Stimulated activated CD8-positive, alpha-beta memory T cell treated with anti-CD3 and anti-CD28 coated beads, Interleukin-15, amount 100 ng/mL, for 24 hours (primary cell): ENCODE measurements around the gene DOCK3.
"Not testable (repeated sequence)": the region's sequence is repeated elsewhere in the genome, so short reads cannot be mapped to it uniquely, and the experiment has no call there.

Source experiments
- DNase-seq: peaks from one replicate; pipeline ENCODE4 v3.0.0-alpha.2; 2020; ENCODE audit warnings: low read depth

Gene DOCK3

GRCh38 chr3:50676031-50676705 is 1.4 kb downstream of the DOCK3 start:
- no peak for DNase-seq

DNA sequence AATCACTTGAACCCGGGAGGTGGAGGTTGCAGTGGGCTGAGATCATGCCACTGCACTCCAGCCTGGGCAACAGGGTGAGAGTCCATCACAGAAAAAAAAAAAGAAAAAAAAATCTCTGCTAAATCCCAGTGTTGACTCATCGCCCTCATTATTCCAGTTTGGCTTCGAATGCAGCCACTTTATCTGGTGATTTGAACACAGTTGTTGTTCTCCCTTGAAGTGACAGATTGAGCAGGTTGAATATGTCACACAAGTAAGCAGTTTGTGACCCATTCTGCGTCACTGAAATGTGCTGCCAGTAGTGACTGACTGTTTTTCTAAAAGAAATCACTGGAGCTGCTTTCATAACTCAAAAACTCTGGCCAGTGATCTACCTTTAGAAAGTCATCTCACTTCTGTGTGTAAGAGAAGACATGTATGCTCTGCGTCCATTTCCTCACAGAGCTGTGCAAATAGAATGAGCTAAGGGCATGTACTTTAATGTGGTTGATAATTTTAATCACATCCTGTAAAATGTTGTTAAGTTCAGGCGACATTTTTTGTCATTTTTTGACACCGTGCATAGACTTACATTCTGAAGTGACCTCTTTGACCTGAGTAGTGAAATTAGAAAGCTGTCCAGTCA is 12.5 kb downstream of the DOCK3 start:
- no peak for DNase-seq

GRCh38 chr3:50687916-50688315 is 13.2 kb downstream of the DOCK3 start:
- no peak for DNase-seq

DNA sequence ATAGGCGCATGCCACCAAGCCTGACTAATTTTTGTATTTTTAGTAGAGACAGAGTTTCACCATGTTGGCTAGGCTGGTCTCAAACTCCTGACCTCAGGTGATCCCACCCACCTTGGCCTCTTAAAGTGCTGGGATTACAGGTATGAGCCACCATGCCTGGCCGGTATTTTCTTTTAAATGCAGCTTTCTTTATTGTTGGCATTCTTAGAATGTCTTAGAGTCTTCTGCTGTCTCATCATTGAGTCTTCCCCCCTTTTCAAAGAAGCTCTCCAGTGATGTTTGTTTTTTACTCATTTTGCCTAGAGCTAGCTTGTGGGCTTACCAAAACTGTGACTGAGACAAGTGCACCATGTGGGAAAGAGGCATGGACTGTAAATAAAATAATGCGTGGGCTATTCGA is 13.9 kb downstream of the DOCK3 start:
- DNase-seq = not testable (repeated sequence)

GRCh38 chr3:50689558-50689957 is 14.8 kb downstream of the DOCK3 start:
- no peak for DNase-seq

DNA sequence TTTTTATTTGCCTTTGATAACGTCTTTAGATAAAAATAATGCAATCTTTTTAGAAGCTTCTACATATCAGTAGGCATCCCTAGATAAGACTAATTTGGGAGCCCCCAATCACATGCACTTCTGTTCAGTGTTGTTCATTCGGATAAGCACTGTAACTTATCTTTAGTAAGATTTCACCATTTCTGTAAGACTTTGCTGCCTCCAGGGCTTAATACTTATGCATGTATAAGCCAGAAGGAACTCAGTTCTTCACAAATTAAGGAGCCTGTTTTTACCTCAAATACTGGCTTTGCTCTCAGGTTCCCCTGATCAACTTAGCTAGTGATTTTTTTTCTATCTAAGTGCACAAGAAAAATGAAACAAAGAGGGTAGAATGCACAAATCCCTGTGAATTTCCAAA is 20.3 kb downstream of the DOCK3 start:
- no peak for DNase-seq

DNA sequence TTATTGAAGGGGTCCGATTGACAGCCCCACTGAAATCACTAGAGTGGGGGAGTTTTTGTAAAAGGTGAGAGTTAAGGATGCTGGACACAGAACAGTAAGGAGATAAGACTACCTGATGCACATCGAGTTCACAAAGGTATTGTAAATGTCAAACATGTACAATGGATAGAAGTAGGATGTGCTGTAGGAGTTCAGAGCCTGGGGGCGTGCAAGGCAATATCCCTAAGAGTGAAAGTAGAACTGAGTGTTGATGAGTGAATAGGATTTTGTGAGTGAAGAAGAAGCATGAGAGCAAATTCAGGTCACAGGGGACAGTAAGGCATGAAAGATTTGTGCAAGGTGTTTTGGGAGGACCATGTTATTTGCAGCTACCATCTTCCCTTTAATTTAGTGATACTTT is 21.5 kb downstream of the DOCK3 start:
- DNase-seq = no peak

GRCh38 chr3:50698269-50698668 is 23.5 kb downstream of the DOCK3 start:
- DNase-seq = no peak

- no peak for DNase-seq
These were observed 33.9 kb downstream of the DOCK3 start for GRCh38 chr3:50708620-50709019.

GRCh38 chr3:50714946-50715345 is 40.2 kb downstream of the DOCK3 start:
- DNase-seq = no peak

- no peak for DNase-seq
These were observed 50.1 kb downstream of the DOCK3 start for GRCh38 chr3:50724831-50725230.

GRCh38 chr3:50734985-50735384 is 60.3 kb downstream of the DOCK3 start:
- DNase-seq = no peak

GRCh38 chr3:50737193-50737905 is 62.6 kb downstream of the DOCK3 start:
- DNase-seq = no peak

- DNase-seq = no peak
These were observed 63.3 kb downstream of the DOCK3 start for GRCh38 chr3:50737906-50738598.

GRCh38 chr3:50743643-50744042 is 68.9 kb downstream of the DOCK3 start:
- DNase-seq = no peak

GRCh38 chr3:50749822-50750221 is 75.1 kb downstream of the DOCK3 start:
- no peak for DNase-seq

DNA sequence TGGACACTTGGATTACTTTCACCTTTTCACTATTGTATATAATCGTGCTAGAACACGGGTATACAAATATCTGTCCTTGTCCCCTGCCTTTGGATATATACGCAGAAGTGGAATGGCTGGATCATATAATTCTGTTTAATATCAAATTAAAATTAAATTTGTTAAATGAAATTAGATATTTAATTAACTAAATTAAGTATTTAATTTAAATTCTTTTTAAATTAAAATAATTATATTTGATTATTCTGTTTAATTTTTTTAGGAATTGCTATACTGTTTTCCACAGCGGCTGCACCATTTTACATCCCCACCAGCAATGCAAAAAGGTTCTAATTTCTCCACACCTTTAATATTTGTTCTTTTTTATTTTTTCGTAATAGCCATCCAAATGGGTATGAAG is 84.3 kb downstream of the DOCK3 start:
- no peak for DNase-seq

DNA sequence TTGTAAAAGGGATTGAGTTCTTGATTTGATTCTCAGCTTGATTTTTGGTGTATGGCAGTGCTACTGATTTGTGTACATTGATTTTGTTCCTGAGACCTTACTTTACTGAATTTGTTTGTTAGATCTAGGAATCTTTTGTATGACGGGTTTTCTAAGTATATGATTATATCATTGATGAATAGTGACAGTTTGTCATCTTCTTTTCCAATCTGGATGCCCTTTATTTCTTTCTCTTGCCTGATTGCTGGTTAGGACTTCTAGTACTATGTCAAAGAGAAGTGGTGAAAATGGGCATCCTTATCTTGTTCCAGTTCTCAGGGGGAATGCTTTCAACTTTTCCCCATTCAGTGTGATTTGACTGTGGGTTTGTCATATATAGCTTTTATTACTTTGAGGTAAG is 103.0 kb downstream of the DOCK3 start:
- no peak for DNase-seq

DNA sequence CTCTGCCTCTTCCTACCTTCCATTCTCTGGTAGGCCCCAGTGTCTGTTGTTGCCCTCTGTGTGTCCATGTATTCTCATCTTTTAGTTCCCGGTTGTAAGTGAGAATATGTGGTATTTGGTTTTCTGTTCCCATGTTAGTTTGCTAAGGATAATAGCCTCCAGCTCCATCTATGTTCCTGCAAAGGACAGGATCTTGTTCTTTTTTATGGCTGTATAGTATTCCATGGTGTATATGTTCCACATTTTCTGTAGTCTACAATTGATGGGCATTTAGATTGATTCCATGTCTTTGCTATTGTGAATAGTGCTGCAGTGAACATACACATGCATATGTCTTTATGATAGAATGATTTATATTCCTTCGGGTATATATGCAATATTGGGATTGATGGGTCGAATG is 107.0 kb downstream of the DOCK3 start:
- DNase-seq = not testable (repeated sequence)

- no peak for DNase-seq
These were observed 111.9 kb downstream of the DOCK3 start for GRCh38 chr3:50786631-50787030.

DNA sequence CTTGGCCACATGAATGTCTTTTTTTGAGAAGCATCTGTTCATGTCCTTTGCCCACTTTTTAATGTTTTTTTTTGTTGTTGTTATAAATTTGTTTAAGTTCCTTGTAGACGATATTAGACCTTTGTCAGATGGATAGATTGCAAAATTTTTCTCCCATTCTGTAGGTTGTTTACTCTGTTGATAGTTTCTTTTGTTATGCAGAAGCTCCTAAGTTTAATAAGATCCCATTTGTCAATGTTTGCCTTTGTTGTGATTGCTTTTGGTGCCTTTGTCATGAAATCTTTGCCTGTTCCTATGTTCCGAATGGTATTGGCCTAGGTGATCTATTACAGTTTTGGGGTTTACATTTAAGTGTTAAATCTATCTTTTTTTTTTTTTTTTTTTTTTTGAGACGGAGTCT is 116.2 kb downstream of the DOCK3 start:
- not testable (repeated sequence) for DNase-seq

DNA sequence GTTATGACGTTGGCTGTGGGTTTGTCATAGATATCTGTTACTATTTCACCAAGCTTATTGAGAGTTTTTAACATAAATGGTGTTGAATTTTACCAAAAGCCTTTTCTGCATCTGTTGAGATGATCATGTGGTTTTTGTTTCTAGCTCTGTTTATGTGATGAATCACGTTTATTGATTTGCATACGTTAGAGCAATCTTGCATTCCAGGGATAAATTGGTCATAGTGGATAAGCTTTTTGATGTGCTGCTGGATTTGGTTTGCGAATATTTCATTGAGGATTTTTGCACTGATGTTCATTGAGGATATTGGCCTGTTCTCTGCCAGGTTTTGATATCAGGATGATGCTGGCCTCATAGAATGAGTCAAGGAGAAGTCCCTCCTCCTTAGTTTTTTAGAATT is 117.8 kb downstream of the DOCK3 start:
- no peak for DNase-seq

DNA sequence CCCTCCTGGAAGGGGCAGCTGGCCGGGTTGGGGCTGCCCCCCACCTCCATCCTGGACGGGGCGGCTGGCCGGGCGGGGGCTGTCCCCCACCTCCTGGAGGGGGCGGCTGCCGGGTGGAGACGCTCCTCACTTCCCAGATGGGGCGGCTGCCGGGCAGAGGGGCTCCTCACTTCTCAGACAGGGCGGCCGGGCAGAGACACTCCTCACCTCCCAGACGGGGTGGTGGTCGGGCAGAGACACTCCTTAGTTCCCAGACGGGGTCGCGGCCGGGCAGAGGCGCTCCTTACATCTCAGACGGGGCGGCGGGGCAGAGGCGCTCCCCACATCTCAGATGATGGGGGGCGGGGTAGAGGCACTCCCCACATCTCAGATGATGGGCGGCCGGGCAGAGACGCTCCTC is 129.1 kb downstream of the DOCK3 start:
- not testable (repeated sequence) for DNase-seq
